HFFc6 (cell line): ENCODE measurements around the gene KCMF1. TPM values are rescaled to one million over a fixed set of nuclear protein-coding genes. Genes with fewer than 3 reads are reported as not detected.
"Not testable (repeated sequence)": the region's sequence is repeated elsewhere in the genome, so short reads cannot be mapped to it uniquely, and the experiment has no call there.

Source experiments
- DNase-seq: peaks from one replicate; pipeline ENCODE4 v3.0.0-alpha.2; 2018
- H3K27ac Mint-ChIP-seq: 2 replicates; pipeline ENCODE4 v1.8.0; 2020; ENCODE audit warnings: mild to moderate bottlenecking, mixed read lengths
- H3K27me3 Mint-ChIP-seq: 2 replicates; pipeline ENCODE4 v1.8.0; 2021; ENCODE audit warnings: mild to moderate bottlenecking, moderate library complexity, mixed read lengths; ENCODE audit not compliant: insufficient read depth
- H3K36me3 Mint-ChIP-seq: 2 replicates; pipeline ENCODE4 v1.8.0; 2021; ENCODE audit warnings: low read depth, mixed read lengths
- H3K4me1 Mint-ChIP-seq: 2 replicates; pipeline ENCODE4 v1.8.0; 2020; ENCODE audit warnings: low read depth, mixed read lengths
- H3K4me3 Mint-ChIP-seq: 2 replicates; pipeline ENCODE4 v1.8.0; 2020; ENCODE audit warnings: mild to moderate bottlenecking, moderate library complexity, mixed read lengths
- H3K9me3 Mint-ChIP-seq: 2 replicates; pipeline ENCODE4 v1.8.0; 2020; ENCODE audit warnings: mild to moderate bottlenecking, mixed read lengths
- total RNA-seq, 6 experiments: library from RNA; stranded (reverse); fragmentation: NEBNext Ultra II Directional; extraction: Animal tissue kit (Norgen Biotek cat#: 25700); gene quantifications; 2 replicates in 1 of 6; 3 replicates in 5 of 6; pipeline ENCODE4 v1.2.3, GENCODE V29; 2021
- TF ChIP-seq, protein P1 (sequence below): fragments of 200-600 bp; sonication (generic); IDR thresholded peaks from 2 replicates; pipeline ENCODE4 v1.5.0; 2021; ENCODE audit warnings: antibody characterized with exemption, mild to moderate bottlenecking

KCMF1 gene
- total RNA-seq, 6 experiments from 2014 or later, result 95.7 to 105 (median 101) TPM

DNA sequence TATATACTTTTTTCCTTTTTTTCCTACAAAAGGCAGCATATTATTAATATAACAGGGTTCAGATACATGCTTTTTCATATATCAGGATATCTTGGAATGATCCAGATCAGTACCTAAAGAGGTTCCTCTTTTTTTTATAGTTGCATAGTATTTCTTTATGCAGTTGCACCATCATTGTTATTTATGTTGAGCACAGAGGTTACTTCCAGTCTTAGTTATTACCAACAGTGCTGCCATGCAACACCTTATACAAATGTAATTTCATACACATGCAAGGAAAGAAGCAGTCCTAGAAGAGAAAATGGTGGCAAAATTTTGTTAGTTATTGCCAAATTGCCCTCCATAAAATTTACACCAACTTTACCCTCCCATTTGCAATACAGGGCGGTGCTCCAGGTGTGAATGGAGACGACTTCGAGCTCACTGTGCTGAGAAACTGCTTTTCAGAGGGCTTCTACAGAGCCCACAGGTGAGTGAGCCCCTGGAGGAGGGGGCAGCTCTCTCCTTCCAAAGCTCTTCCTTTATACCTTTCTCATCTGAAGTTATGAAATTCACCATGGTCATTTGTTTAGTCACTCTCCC lies 30.0 kb upstream of the KCMF1 start:
- peaks cover 52% of the 10 kb centered on the region for H3K4me1 Mint-ChIP-seq
- H3K4me3 Mint-ChIP-seq, result no peak overlapping the region

DNA sequence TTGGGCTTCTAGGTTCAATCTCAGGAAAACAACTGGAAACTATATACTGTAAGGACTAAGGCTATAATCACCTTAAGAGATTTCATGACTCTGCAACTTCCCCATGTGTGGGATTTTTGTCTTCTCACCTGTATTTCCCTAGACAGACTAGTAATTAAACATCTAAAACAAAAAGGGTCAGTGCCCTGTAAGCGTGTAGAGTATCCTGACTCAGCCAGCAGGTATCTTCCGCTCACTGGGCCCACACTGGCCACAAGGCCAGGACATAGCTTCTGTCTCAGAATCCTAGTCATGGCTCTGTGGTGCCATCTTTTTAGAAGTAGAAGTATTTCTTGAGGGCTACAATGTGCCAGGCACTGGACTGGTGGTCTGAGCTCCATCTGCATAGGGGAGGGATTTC lies 28.8 kb upstream of the KCMF1 start:
- TF ChIP-seq, protein P1, sequence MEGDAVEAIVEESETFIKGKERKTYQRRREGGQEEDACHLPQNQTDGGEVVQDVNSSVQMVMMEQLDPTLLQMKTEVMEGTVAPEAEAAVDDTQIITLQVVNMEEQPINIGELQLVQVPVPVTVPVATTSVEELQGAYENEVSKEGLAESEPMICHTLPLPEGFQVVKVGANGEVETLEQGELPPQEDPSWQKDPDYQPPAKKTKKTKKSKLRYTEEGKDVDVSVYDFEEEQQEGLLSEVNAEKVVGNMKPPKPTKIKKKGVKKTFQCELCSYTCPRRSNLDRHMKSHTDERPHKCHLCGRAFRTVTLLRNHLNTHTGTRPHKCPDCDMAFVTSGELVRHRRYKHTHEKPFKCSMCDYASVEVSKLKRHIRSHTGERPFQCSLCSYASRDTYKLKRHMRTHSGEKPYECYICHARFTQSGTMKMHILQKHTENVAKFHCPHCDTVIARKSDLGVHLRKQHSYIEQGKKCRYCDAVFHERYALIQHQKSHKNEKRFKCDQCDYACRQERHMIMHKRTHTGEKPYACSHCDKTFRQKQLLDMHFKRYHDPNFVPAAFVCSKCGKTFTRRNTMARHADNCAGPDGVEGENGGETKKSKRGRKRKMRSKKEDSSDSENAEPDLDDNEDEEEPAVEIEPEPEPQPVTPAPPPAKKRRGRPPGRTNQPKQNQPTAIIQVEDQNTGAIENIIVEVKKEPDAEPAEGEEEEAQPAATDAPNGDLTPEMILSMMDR, result no peak
- no peak for DNase-seq
- no peak overlapping the region for H3K4me3 Mint-ChIP-seq
- no peaks in the 10 kb centered on the region for H3K9me3 Mint-ChIP-seq
- no peaks in the 10 kb centered on the region for H3K27me3 Mint-ChIP-seq
- H3K27ac Mint-ChIP-seq, result no peak overlapping the region
- H3K4me1 Mint-ChIP-seq, result peaks cover 64% of the 10 kb centered on the region
- H3K36me3 Mint-ChIP-seq, result peaks cover 12% of the 10 kb centered on the region; the same call in 1 of the 2 replicates

More for the DNA sequence above, 30.0 kb upstream of the KCMF1 start:
- Mint-ChIP-seq H3K9me3 (no peaks in the 10 kb centered on the region), H3K27ac (no peak overlapping the region), H3K36me3 (peaks cover 12% of the 10 kb centered on the region; the same call in 1 of the 2 replicates), H3K27me3 (no peaks in the 10 kb centered on the region)
- DNase-seq, result no peak
- TF ChIP-seq, protein P1, result no peak

DNA sequence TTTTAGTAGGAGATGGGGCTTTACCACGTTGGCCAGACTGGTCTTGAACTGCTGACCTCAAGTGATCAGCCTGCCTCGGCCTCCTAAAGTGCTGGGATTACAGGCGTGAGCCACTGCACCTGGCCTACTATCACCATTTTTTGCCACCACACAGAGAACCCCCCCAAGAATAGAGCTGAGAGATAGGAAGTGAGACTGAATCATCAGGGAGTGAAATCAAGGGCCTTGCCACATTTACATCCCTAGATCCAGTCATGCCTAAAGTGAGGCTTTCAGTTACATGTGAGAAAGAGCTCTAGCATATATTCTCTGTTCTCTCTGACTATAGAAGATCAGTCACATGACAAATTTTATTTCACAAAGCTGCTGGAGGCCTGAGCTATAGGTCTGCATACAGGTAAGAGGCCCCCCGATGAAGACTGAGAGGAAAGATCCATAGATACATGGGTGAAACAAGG lies 28.0 kb upstream of the KCMF1 start:
- Mint-ChIP-seq H3K36me3 (peaks cover 12% of the 10 kb centered on the region; the same call in 1 of the 2 replicates), H3K27ac (peak overlapping the region; percentile 84), H3K9me3 (no peaks in the 10 kb centered on the region), H3K4me3 (no peak overlapping the region), H3K4me1 (peaks cover 64% of the 10 kb centered on the region), H3K27me3 (no peaks in the 10 kb centered on the region)
- no peak for DNase-seq
- TF ChIP-seq, protein P1, result no peak

DNA sequence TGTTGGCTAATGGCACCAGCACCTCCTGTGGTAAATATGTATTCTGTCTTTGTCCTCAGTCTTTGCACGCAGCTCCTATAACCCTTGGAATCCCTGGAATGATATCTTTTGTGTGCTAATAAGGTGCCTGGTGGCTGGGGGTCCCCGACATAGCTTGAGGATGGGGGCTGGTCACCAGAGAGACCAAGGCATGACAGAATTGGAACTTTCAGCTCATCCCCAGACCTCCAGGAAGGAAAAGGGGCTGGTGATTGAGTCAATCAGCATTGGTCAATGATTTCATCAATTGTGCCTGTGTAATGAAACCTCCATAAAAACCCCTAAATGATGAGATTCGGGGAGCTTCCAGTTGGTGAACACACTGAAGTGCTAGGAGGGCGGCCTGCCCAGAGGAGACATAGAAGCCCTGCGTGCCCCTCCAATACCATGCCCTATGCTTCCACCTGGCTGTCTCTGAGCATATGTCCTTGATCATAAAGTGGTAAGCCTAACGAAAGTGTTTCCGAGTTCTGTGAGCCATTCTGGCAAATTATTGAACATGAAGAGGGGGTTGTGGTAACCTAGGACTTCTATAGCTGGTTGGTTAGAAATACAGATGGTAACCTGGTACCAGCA lies 26.6 kb upstream of the KCMF1 start:
- TF ChIP-seq, protein P1, result no peak
- Mint-ChIP-seq H3K27ac (peak overlapping the region; percentile 95), H3K4me3 (no peak overlapping the region; the same call in 1 of the 2 replicates), H3K36me3 (peaks cover 12% of the 10 kb centered on the region; the same call in 1 of the 2 replicates), H3K9me3 (no peaks in the 10 kb centered on the region), H3K4me1 (peaks cover 55% of the 10 kb centered on the region), H3K27me3 (no peaks in the 10 kb centered on the region)
- no peak for DNase-seq

DNA sequence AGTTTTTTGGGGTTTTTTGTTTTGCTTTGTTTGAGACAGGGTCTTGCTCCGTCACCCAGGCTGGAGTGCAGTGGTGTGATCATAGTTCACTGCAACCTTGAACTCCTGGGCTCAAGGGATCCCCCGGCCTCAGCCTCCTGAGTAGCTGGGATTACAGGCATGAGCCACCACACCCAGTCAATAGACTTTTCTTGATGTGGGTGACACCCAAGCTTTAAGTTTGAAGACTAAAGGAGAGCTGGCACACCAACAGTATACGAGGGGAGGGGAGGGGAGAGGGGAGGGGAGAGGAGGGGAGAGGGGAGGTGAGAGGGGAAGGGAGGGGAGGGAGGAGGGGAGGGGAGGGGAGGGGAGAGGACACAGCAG lies 25.1 kb upstream of the KCMF1 start:
- not testable (repeated sequence) for H3K27me3 Mint-ChIP-seq, DNase-seq, H3K9me3 Mint-ChIP-seq
- peak overlapping the region; percentile 49 for H3K4me3 Mint-ChIP-seq
- peaks cover 48% of the 10 kb centered on the region for H3K4me1 Mint-ChIP-seq
- peak overlapping the region; percentile 95 for H3K27ac Mint-ChIP-seq
- peaks cover 12% of the 10 kb centered on the region; the same call in 1 of the 2 replicates for H3K36me3 Mint-ChIP-seq
